NCI-H510A (cell line): ENCODE measurements around the gene DCXR.

Experiments
- DNase-seq: peaks from one replicate; lab custom pipeline; 2025; lab: John Stamatoyannopoulos, UW

Gene DCXR

GRCh38 chr17:82022310-82022980 lies 15.1 kb downstream of the DCXR start, which contains the start of gene CENPX:
CENPX (minus strand) TSS chr17:82022878; CDS start chr17:82022861, 17 bp downstream.
- DNase-seq, result no peak

DNA sequence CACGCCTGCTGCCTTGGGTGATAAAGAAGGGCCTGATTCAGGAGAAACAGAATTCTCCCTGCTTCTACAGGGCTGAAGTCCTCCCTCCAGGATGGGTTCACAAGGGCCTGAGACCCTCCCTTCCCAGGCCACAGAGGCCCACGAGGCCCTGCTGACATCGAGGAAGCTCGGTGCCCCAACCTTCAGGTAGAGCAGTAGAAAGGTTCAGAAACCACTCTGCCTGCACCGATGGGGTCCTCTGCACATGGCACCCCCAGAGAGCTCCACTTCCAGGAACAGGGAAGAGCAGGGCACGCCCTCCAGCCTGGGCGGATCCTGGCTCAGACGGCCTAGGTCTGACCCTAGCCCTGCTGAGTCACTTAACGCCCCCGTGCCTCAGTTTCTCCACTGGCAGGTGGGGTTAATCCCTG lies 15.6 kb downstream of the DCXR start:
- DNase-seq, result no peak

DNA sequence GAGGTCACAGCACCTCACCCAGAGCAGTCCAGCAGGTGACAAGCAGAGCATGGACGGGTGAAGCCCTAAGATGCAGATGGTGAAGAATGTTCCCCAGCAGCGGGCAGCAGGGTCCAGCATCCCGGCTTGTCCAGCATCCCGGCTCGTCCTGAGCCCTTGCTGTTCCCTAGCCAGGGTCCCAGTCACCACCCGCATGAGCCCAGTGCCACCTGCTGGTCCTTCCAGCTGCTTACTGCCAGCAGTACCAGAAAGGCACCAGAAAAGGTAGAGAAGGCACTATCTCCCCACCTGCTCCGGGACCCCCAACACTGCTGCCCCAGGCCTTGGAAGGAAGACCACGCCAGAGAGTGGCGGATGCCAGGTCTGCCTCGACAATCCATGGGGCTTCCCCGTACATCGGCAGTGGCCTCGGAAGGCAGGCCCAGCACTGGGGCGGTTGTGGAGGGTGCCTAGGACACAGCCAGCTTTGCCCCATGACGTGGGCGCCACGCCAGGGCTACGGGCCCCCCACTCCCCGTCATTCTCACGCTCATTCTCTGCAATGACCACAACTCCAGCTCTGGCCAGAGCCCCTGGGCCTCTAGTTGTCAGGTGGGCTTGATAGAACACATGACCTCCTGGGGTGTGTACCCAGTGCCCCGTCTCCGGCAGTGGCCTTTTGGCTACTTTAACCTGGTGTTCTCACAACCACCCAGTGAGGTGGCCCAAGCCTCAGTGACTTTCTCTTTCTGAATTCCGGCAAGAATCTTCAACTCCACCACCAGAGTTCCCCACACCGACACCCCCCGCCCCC lies 16.2 kb downstream of the DCXR start:
- peak; percentile 46 for DNase-seq

DNA sequence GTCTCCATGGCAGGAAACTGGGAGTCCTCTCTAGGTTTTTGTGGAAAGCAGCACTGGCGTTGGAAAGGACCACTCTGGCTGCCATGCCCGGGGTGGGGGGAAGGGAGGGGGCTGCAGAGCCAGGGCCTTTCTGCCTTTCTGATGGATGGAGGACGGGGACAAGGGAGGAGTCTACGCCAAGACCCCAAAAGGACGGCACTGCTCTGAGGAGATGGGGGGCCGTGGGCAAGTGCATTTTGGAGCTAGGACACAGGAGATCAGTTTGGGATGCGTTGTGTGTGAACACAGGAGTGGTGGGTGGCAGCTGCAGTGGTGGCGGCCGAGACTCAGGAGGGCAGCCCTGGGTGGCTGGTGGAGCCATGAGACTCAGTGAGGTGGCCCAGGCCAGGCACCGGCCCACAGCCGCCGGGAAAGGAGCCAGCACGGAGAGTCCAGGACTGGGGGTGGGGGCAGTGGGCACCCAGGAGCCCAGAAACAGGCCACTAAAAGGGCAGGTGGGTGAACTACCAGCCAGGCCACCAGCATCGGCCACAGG lies 16.9 kb downstream of the DCXR start:
- DNase-seq, result no peak

DNA sequence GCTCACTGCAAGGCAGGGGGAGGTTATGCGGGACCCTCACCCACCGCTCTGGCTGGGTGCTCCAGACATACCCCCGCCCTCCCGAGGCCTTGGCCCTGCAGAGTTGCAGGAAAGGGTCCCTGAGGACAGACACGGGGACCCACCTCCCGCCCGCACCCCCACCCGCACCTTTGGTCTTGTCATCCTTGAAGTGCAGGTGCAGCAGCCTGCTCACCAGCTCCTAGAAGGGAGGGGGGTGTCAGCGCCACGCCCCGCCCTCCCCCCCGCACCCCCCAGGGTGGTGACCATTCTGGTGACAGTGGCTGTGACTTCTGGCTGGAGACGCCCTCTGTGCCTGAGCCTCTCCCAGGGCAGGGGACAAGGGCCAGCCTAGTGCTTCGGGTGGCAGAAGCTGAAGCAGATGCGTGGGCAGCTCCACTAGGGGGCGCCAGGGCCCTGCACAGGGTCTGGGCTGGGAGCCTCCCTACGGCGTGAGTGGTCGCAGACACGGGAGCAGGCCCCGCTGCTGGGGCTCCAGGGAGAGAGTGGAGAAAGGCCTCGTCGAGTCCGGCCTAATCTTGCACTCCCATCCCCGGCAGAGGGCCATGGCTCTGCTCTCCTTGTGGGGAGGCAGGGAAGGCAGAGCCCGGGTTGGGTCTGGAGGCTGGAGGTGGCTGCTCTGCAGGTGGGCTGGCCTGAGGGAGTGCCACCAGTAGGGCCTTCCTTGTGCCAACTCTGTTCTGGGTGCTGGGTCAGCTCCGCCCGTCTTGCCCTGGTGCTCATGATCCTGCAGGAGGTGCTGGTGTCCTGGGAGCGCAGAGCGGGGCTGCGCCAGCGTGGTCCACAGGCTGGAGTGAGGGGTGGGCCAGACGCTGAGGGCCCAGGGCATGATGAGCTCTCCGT lies 17.6 kb downstream of the DCXR start:
- DNase-seq, result peak; percentile 48

DNA sequence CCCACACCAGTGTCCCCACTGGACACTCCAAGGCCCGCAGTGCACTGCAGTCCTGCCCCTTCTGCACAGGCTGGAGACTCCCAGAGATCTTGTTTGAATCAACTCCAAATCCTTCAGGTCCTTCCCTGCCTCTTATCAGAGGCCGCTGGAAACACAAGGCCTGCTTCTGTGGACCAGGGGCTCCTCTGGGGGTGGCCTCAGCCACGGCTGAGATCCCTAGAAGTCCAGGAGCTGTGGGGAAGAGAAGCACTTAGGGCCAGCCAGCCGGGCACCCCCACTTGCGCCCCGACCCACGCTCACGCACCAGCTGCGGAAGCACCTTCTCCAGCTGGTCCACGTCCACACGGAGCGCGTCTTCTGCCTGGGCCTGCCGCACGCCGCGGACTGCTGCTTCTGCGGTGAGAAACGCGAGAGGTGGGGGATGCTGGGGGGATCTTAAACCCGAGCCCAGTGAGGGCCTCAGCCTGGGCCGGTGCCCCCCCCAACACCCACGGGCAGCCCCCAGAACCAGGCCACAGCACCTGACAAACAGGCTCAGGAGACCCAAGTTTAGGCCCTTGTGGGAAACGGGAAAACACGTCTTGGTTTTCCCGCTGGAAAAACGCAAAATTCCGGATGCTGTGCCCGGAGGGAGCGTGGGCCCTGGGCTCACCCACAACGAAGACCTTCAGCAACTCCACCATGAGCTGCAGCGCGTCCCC lies 18.4 kb downstream of the DCXR start:
- no peak for DNase-seq

GRCh38 chr17:82018152-82018988 lies 19.1 kb downstream of the DCXR start:
- peak; percentile 68 for DNase-seq

DNA sequence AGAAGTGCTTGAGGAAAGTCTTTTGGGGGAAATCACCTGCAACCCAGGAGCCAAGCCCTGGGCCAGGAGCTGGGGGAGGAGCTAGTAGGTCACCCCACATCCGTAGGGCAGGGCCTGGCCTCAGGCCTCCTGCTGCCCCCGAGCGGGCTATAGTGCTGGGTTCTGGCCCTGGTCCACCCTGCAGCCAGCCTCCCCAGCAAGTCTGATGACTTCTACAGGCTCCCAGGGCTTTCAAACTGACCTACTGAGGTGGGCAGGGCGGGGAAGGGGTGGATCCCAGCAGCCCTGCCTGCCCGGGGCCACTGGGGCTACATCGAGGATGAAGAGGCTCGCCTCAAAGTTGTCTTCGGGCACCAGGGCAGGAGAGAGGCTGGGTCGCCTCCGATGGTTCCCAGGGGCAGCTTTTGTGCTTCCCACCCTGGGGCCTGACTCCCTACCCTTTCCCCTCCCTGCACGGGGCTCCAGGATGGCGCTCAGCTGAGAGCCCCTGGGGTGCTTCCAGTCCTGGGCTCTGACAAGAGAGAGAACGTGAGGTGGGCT lies 19.8 kb downstream of the DCXR start:
- no peak for DNase-seq

- DNase-seq, result no peak
Measured at GRCh38 chr17:82016875-82017459, 20.5 kb downstream of the DCXR start.

DNA sequence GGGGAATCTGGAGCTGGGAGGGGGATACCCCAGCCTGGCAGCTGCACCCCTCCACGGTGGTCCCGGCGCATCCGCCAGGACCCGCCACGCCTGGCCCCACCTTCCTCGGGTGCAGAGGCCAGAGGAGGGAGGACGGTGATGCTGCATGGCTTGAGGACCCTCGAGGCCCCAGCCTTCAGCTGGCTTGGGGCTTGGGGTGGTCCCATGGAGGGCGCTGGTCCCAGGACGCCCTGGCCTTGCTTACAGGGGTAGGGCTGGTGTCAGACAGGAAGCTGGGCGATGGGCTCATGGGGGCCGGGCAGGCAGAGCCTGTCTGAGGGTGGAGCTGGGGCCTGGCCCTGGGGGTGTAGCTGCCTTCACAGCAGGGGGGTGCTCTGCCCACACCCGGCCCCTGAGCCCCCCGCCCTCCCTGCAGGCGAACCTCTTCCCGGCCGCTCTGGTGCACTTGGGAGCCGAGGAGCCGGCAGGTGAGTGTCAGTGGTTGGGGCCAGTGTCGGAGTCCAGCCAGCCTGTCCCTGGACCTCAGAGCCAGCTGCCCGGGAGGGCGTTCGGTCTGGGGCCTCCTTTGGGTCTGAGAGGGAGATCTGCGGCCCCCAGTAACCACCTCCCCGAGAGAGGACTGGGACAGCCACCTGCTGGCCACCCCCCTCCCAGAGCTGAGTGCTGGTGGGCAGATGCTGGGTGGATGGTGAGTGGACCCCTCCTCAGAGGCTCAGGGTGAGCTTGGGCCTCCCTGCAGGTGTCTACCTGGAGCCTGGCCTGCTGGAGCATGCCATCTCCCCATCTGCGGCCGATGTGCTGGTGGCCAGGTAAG lies 21.2 kb downstream of the DCXR start:
- DNase-seq, result no peak

DNA sequence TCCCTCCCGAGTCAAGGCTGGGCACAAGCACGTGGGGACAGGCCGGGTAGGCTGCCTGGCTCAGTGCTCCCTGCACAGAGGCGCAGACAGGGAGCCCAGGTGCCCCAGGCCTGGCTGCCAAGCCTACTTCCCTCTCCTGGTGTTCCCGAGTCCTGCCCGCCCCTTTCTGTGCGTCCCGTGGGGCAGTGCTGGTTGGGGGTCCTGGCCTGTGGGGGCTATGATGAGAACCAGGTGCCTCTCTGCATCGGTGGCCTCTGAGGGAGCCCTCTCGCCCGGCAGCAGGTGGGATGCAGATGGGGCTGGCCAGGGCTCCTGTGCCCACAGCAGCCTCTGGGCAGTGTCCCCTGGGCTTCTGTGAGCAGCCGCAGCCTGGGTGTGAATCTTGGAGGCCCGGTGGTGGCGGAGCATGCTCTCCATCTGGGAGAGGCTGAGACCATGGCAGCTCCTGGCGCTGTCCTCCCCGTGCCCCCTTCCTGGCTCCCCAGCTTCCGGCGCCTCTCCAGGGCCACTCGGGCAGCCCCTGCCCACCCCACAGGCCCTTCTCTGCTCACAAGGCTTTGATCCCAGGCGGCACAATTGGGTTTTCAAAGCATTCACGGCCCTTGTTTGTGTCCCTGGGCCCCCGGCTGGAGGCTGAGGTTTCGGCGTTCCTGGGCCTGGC lies 22.1 kb downstream of the DCXR start:
- no peak for DNase-seq

GRCh38 chr17:82014971-82015310 lies 22.6 kb downstream of the DCXR start:
- no peak for DNase-seq

- no peak for DNase-seq
Measured at GRCh38 chr17:82014432-82014831, 23.1 kb downstream of the DCXR start.

DNA sequence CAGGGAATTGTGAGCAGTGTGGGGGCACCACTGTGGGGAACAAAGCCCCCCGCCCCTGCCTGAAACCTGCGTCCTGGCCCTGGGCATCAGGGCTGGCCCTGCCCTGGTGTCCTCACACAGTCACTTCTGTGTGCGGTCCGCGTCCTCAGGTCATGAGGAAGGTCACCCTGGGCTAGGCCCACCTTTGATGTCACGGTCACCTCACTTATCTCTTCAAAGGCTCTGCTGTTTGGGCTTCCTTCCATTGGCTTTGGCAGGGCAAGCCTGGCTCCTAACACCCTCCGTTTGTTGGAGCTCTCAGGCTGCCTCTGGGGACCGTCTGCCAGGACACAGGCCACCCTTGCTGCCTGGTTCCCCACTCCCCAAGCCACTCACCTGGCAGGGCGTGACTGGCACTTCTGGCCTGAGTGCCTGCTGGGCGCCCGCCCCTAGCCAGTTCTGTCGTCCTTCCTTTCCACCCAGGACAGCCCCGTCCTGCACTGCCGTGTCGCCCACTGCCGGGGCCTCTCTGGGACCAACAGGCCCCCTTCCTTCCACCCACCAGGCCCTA lies 23.6 kb downstream of the DCXR start:
- DNase-seq, result no peak

DNA sequence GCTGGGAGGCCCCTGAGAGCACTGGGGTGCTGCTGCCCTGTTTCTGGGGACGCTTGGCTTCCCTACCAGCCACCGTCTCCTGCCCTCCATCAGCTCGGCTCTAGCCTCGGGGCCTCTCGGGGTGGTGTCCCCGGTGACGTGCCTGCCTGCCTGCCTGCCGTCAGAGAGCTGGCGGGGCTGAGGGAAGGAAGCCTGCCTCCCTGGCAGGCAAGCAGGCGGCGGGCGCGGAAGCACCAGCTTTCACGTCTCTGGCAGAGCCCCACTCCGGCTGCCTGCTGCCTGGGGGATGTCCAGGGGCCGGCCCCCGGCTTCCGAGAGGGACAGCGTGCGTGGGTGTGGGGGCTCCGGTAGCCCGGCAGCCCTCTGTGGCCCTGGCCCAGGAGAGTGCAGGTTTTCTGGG lies 24.2 kb downstream of the DCXR start:
- DNase-seq, result no peak

- peak; percentile 83 for DNase-seq
Measured at GRCh38 chr17:82012640-82013295, 24.7 kb downstream of the DCXR start.

- no peak for DNase-seq
Measured at GRCh38 chr17:82012261-82012639, 25.2 kb downstream of the DCXR start.

GRCh38 chr17:82011617-82012187 lies 25.8 kb downstream of the DCXR start:
- DNase-seq, result no peak
